Activated B cell treated with CpG ODN at 0.5 μM for 24 hours (primary cell): ENCODE results near the gene UBLCP1. TPM values are rescaled to one million over a fixed set of nuclear protein-coding genes. Genes with fewer than 3 reads are reported as not detected.

Experiments used
- ATAC-seq: fragments of 200-7000 bp; cut with Tn5 transposase; one replicate; pipeline ENCODE4 v1.10.0; 2021; ENCODE audit warnings: low read depth, mild to moderate bottlenecking, moderate library complexity
- CTCF ChIA-PET: fragments of 350-600 bp; sonication (Branson Sonifier 250); formaldehyde crosslinking; loops from one replicate; lab custom pipeline; 2021; ENCODE audit warnings: antibody characterized with exemption; lab: Charles Lee
- POLR2A ChIA-PET: fragments of 350-600 bp; sonication (Branson Sonifier 250); formaldehyde crosslinking; loops from one replicate; lab custom pipeline; 2021; ENCODE audit warnings: antibody characterized with exemption; lab: Charles Lee
- DNase-seq: peaks from one replicate; pipeline ENCODE4 v3.0.0; 2022
- H3K27ac Mint-ChIP-seq: one replicate; pipeline ENCODE4 v1.8.0; 2020; ENCODE audit warnings: mixed read lengths
- H3K27me3 Mint-ChIP-seq: one replicate; pipeline ENCODE4 v1.8.0; 2021; ENCODE audit warnings: mixed read lengths
- H3K36me3 Mint-ChIP-seq: one replicate; pipeline ENCODE4 v1.8.0; 2021; ENCODE audit warnings: low read depth, mixed read lengths
- H3K4me1 Mint-ChIP-seq: one replicate; pipeline ENCODE4 v1.8.0; 2021; ENCODE audit warnings: mixed read lengths
- H3K4me3 Mint-ChIP-seq: one replicate; pipeline ENCODE4 v1.8.0; 2020; ENCODE audit warnings: mild to moderate bottlenecking, mixed read lengths
- H3K9me3 Mint-ChIP-seq: one replicate; pipeline ENCODE4 v1.8.0; 2020; ENCODE audit warnings: mixed read lengths
- CTCF ChIP-seq: fragments of 200-600 bp; IDR thresholded peaks from one replicate; pipeline ENCODE4 v1.8.0; 2022; ENCODE audit warnings: antibody characterized with exemption, mild to moderate bottlenecking
- intact Hi-C: fragments of 100-400 bp; cut with micrococcal nuclease; formaldehyde crosslinking; loops from one replicate; pipeline ENCODE4 v1.15.1; 2024
- total RNA-seq: library from RNA; stranded (reverse); gene quantifications from 2 replicates; pipeline ENCODE4 v1.2.3, GENCODE V29; 2022

Gene UBLCP1
- total RNA-seq, 1 donor from 2014 or later, result 44.8 TPM

- Mint-ChIP-seq H3K9me3 (no peaks in the 10 kb centered on the region), H3K27me3 (no peaks in the 10 kb centered on the region), H3K4me1 (peaks cover 20% of the 10 kb centered on the region), H3K4me3 (no peak overlapping the region), H3K27ac (no peak overlapping the region), H3K36me3 (no peaks in the 10 kb centered on the region)
- ChIA-PET CTCF (no interaction called here), POLR2A (no interaction called here)
- DNase-seq (no peak), ATAC-seq (no peak)
- intact Hi-C loops, result no loop called here
- no peak for TF ChIP-seq CTCF
Measured at GRCh38 chr5:159240301-159240870, 22.7 kb upstream of the UBLCP1 start.

- ATAC-seq, result no peak
- H3K27ac Mint-ChIP-seq, result no peak overlapping the region
Measured at GRCh38 chr5:159241946-159242552, 21.0 kb upstream of the UBLCP1 start.

GRCh38 chr5:159242656-159243055 lies 20.4 kb upstream of the UBLCP1 start:
- Mint-ChIP-seq H3K27me3 (no peaks in the 10 kb centered on the region), H3K4me1 (peaks cover 20% of the 10 kb centered on the region), H3K27ac (no peak overlapping the region), H3K9me3 (no peaks in the 10 kb centered on the region), H3K36me3 (no peaks in the 10 kb centered on the region), H3K4me3 (no peak overlapping the region)
- CTCF ChIA-PET, result interaction anchor here (1.0 to 1.5 kb wide), 2 partner anchors 20 to 86 kb away, joined by 3 to 8 read pairs; no protein-coding TSS in a partner anchor
- TF ChIP-seq CTCF, result no peak
- POLR2A ChIA-PET, result interaction anchor here (1.2 kb wide), 1 partner anchor 34 kb away, joined by 7 read pairs; no protein-coding TSS in a partner anchor
- DNase-seq (no peak), ATAC-seq (no peak)
- intact Hi-C loops, result no loop called here

More at GRCh38 chr5:159241946-159242552, 21.0 kb upstream of the UBLCP1 start:
- POLR2A ChIA-PET, result interaction anchor here (1.2 kb wide), 1 partner anchor 34 kb away, joined by 7 read pairs; no protein-coding TSS in a partner anchor
- CTCF ChIA-PET, result interaction anchor here (1.0 to 1.5 kb wide), 2 partner anchors 20 to 85 kb away, joined by 3 to 8 read pairs; no protein-coding TSS in a partner anchor
- H3K27me3 Mint-ChIP-seq, result no peaks in the 10 kb centered on the region
- H3K4me1 Mint-ChIP-seq, result peaks cover 20% of the 10 kb centered on the region
- no peaks in the 10 kb centered on the region for H3K36me3 Mint-ChIP-seq
- H3K9me3 Mint-ChIP-seq, result no peaks in the 10 kb centered on the region
- intact Hi-C loops, result no loop called here
- H3K4me3 Mint-ChIP-seq, result no peak overlapping the region
- no peak for TF ChIP-seq CTCF
- DNase-seq, result no peak

- intact Hi-C loops, result no loop called here
- Mint-ChIP-seq H3K4me3 (no peak overlapping the region), H3K36me3 (no peaks in the 10 kb centered on the region), H3K27ac (no peak overlapping the region), H3K9me3 (no peaks in the 10 kb centered on the region), H3K27me3 (no peaks in the 10 kb centered on the region), H3K4me1 (peaks cover 20% of the 10 kb centered on the region)
- POLR2A ChIA-PET, result interaction anchor here (1.2 kb wide), 1 partner anchor 35 kb away, joined by 7 read pairs; no protein-coding TSS in a partner anchor
- TF ChIP-seq CTCF, result no peak
- no peak for DNase-seq
- CTCF ChIA-PET, result interaction anchor here (0.8 to 1.5 kb wide), 3 partner anchors 19 to 86 kb away, joined by 3 to 8 read pairs (median 3); no protein-coding TSS in a partner anchor
- ATAC-seq, result no peak
Measured at GRCh38 chr5:159243385-159243784, 19.7 kb upstream of the UBLCP1 start.

DNA sequence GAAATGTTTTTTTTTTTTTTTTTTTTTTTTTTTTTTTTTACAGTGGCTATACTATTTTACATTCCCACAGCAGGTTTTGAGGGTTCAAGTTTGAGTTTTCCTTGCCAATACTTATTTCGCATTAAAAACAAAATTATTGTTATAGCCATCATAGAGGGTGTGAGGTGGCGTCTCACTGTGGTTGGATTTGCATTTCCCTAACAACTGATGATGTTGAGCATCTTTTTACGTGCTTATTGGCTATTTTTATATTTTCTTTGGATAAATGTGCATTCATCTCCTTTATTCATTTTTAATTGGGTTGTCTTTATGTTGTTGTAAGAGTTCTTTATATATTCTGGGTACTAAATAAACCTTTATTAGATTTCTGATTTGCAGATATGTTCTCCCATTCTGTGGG lies 18.9 kb upstream of the UBLCP1 start:
- ATAC-seq (no peak), DNase-seq (no peak)
- intact Hi-C loops, result no loop called here
- H3K27ac Mint-ChIP-seq, result no peak overlapping the region
- no peaks in the 10 kb centered on the region for H3K36me3 Mint-ChIP-seq
- H3K27me3 Mint-ChIP-seq, result peaks cover 4% of the 10 kb centered on the region
- no peaks in the 10 kb centered on the region for H3K9me3 Mint-ChIP-seq
- POLR2A ChIA-PET, result no interaction called here
- TF ChIP-seq CTCF, result no peak
- CTCF ChIA-PET, result interaction anchor here (0.8 kb wide), 1 partner anchor 85 kb away, joined by 3 read pairs; no protein-coding TSS in a partner anchor
- H3K4me1 Mint-ChIP-seq, result peaks cover 20% of the 10 kb centered on the region
- no peak overlapping the region for H3K4me3 Mint-ChIP-seq
